ENCODE results near the gene RC3H1.

Gene RC3H1

DNA sequence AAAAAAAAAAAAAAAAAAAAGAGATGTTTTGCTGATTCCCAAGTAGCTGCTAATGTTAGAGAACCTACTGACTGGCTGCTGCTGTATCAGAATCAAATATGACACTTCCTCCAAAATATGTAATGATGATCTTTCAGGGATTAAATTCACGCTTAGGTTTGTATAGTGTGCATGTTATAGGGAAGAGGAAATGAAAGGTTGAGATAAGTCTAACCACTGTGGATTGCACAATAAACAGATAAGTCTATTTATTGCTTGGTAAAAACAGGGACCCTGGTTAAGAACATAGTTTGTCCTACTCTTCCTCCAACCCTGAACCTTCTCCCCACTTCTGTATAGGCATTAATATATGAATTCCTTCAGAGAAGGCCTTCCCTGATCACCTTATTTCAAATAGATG is 13.2 kb downstream of the RC3H1 start:
- TF ChIP-seq, protein P1, sequence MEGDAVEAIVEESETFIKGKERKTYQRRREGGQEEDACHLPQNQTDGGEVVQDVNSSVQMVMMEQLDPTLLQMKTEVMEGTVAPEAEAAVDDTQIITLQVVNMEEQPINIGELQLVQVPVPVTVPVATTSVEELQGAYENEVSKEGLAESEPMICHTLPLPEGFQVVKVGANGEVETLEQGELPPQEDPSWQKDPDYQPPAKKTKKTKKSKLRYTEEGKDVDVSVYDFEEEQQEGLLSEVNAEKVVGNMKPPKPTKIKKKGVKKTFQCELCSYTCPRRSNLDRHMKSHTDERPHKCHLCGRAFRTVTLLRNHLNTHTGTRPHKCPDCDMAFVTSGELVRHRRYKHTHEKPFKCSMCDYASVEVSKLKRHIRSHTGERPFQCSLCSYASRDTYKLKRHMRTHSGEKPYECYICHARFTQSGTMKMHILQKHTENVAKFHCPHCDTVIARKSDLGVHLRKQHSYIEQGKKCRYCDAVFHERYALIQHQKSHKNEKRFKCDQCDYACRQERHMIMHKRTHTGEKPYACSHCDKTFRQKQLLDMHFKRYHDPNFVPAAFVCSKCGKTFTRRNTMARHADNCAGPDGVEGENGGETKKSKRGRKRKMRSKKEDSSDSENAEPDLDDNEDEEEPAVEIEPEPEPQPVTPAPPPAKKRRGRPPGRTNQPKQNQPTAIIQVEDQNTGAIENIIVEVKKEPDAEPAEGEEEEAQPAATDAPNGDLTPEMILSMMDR (IDR thresholded peaks at IDR 0.05; ENCODE audit: low read depth, low read length, missing control alignments) = no peak
- in situ Hi-C loops (cut with HindIII; ENCODE audit: low sequenced_read_pairs) = no loop called here
- no peak overlapping the region for H3K4me3 ChIP-seq (ENCODE audit: low read depth, low read length)
- DNase-seq (ENCODE audit: low read depth) = no peak

GRCh38 chr1:174008269-174008668 is 13.9 kb downstream of the RC3H1 start:
- no peak overlapping the region for H3K4me3 ChIP-seq (ENCODE audit: low read depth, low read length)
- in situ Hi-C loops (cut with HindIII; ENCODE audit: low sequenced_read_pairs) = no loop called here
- DNase-seq (ENCODE audit: low read depth) = no peak
- TF ChIP-seq, protein P1 (IDR thresholded peaks at IDR 0.05; ENCODE audit: low read depth, low read length, missing control alignments) = no peak

DNA sequence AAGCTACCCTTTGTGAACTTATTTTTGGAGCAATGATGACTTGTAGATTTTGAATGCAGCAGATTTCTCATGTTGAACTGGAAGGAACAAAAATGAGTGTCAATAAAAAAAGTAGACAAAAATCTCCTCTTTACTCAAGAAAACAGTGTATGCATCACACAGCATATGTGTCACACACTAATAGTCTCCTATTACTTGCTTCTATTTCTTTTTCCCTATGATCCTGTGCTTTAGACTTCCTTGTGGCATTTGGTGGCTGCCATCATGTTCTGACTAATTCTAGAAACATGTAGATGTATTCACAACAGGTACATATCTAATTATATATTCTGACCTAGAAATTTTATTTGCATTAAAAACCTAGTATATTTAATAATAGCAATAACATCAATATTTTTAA is 14.3 kb downstream of the RC3H1 start:
- TF ChIP-seq, protein P1 (IDR thresholded peaks at IDR 0.05; ENCODE audit: low read depth, low read length, missing control alignments) = no peak
- in situ Hi-C loops (cut with HindIII; ENCODE audit: low sequenced_read_pairs) = no loop called here
- DNase-seq (ENCODE audit: low read depth) = no peak
- no peak overlapping the region for H3K4me3 ChIP-seq (ENCODE audit: low read depth, low read length)

- TF ChIP-seq, protein P1 (IDR thresholded peaks at IDR 0.05; ENCODE audit: low read depth, low read length, missing control alignments) = no peak
- in situ Hi-C loops (cut with HindIII; ENCODE audit: low sequenced_read_pairs) = no loop called here
- H3K4me3 ChIP-seq (ENCODE audit: low read depth, low read length) = no peak overlapping the region
- no peak for DNase-seq (ENCODE audit: low read depth)
Measured at GRCh38 chr1:174005032-174005431, 17.1 kb downstream of the RC3H1 start.

DNA sequence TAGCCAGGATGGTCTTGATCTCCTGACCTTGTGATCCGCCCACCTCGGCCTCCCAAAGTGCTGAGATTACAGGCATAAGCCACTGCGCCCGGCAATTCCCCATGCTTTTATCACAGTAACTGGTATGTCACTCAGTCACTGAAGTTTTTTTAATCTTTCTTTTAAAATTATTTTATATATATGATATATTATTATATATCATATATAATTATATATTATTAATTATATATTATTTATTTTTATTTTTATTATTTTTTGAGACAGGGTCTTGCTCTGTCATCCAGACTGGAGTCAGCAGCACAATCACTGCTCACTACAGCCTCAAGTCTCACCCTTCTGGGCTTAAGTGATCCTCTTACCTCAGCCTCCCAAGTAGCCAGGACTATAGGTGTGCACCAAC is 18.3 kb downstream of the RC3H1 start:
- H3K4me3 ChIP-seq (ENCODE audit: low read depth, low read length) = no peak overlapping the region
- TF ChIP-seq, protein P1 (IDR thresholded peaks at IDR 0.05; ENCODE audit: low read depth, low read length, missing control alignments) = no peak
- in situ Hi-C loops (cut with HindIII; ENCODE audit: low sequenced_read_pairs) = no loop called here
- no peak for DNase-seq (ENCODE audit: low read depth)

DNA sequence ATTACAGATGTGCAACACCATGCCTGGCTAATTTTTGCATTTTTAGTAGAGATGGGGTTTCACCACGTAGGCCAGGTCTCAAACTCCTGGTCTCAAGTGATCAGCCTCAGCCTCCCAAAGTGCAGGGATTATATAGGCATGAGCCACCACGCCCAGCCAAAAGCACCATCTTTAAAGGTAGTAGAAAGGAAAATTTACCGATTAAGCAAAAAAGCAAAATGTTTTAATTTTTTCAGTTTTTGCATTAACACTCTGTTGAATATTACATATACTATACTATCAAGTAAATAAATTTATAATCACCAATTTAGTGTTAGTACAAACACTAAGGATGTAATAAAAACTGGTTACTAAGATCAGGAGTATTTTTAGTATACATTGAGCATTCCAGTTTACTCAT is 20.6 kb downstream of the RC3H1 start:
- TF ChIP-seq, protein P1 (IDR thresholded peaks at IDR 0.05; ENCODE audit: low read depth, low read length, missing control alignments) = no peak
- in situ Hi-C loops (cut with HindIII; ENCODE audit: low sequenced_read_pairs) = no loop called here
- DNase-seq (ENCODE audit: low read depth) = no peak
- H3K4me3 ChIP-seq (ENCODE audit: low read depth, low read length) = no peak overlapping the region

DNA sequence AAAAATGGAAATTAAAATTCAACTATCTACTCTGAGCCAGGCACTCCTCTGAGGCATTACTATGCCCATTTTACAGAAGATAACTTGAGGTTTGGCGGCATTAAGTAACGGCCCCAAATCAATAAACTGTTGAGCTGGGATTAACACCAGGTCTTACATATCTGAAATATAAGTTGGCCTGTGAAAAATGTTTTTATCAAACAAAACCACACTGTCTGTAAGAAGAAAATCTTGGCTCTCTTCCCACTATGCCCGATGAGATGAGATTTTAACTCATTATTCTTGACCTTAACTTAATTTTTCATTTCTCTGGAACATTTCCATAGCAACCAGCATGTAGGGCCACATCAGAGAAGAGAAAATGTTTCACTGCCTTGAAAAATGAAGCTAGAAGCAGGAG is 21.8 kb downstream of the RC3H1 start:
- in situ Hi-C loops (cut with HindIII; ENCODE audit: low sequenced_read_pairs) = no loop called here
- TF ChIP-seq, protein P1 (IDR thresholded peaks at IDR 0.05; ENCODE audit: low read depth, low read length, missing control alignments) = no peak
- H3K4me3 ChIP-seq (ENCODE audit: low read depth, low read length) = no peak overlapping the region
- DNase-seq (ENCODE audit: low read depth) = no peak
